NT2/D1 (cell line): Measurements from ENCODE around the gene BCL2L1.

Experiments used
- SUZ12 ChIP-seq: IDR thresholded peaks from 2 replicates; pipeline ENCODE4 v1.6.1; 2011; ENCODE audit not compliant: insufficient read length, insufficient read depth; ENCODE audit errors: extremely low read depth
- YY1 ChIP-seq: IDR thresholded peaks from 2 replicates; pipeline ENCODE4 v1.6.1; 2011; ENCODE audit not compliant: insufficient read length, insufficient read depth
- ZNF274 ChIP-seq: IDR thresholded peaks from 2 replicates; pipeline ENCODE4 v1.6.1; 2011; ENCODE audit warnings: mild to moderate bottlenecking, low read depth, low read length

- TF ChIP-seq YY1 (no peak), ZNF274 (no peak), SUZ12 (no peak)
These were observed 2.8 kb downstream of the BCL2L1 start for GRCh38 chr20:31719644-31720485.
